GM19240 (cell line): ENCODE results near the gene ANKUB1.

Source experiments
- DNase-seq: peaks from one replicate; pipeline ENCODE4 v3.0.0; 2011; ENCODE audit warnings: low spot score; ENCODE audit not compliant: insufficient read length

The ANKUB1 gene

GRCh38 chr3:149764302-149764701 lies 28.1 kb downstream of the ANKUB1 start:
- DNase-seq, result no peak

- DNase-seq, result no peak
Measured at GRCh38 chr3:149763565-149764195, 28.7 kb downstream of the ANKUB1 start.

- DNase-seq, result no peak
Measured at GRCh38 chr3:149753717-149754116, 38.6 kb downstream of the ANKUB1 start.

GRCh38 chr3:149752788-149753136 lies 39.6 kb downstream of the ANKUB1 start:
- no peak for DNase-seq

- DNase-seq, result peak; percentile 61
Measured at GRCh38 chr3:149752051-149752787, 40.1 kb downstream of the ANKUB1 start, which contains the start of gene COMMD2. COMMD2 (minus strand) TSS chr3:149752489; CDS start chr3:149752444, 45 bp downstream.

GRCh38 chr3:149751551-149751950 lies 40.8 kb downstream of the ANKUB1 start:
- no peak for DNase-seq

- no peak for DNase-seq
Measured at GRCh38 chr3:149744606-149745005, 47.7 kb downstream of the ANKUB1 start.

- DNase-seq, result no peak
Measured at GRCh38 chr3:149744151-149744550, 48.2 kb downstream of the ANKUB1 start.

- no peak for DNase-seq
Measured at GRCh38 chr3:149739396-149739795, 53.0 kb downstream of the ANKUB1 start.

GRCh38 chr3:149738876-149739275 lies 53.5 kb downstream of the ANKUB1 start:
- DNase-seq, result no peak

GRCh38 chr3:149736953-149737205 lies 55.5 kb downstream of the ANKUB1 start:
- no peak for DNase-seq

GRCh38 chr3:149736175-149736952 lies 56.0 kb downstream of the ANKUB1 start:
- no peak for DNase-seq

- no peak for DNase-seq
Measured at GRCh38 chr3:149732234-149732633, 60.1 kb downstream of the ANKUB1 start.

- no peak for DNase-seq
Measured at GRCh38 chr3:149727656-149728055, 64.7 kb downstream of the ANKUB1 start.

GRCh38 chr3:149726716-149727407 lies 65.5 kb downstream of the ANKUB1 start:
- no peak for DNase-seq

GRCh38 chr3:149723781-149724180 lies 68.6 kb downstream of the ANKUB1 start:
- DNase-seq, result no peak

- no peak for DNase-seq
Measured at GRCh38 chr3:149720918-149721317, 71.4 kb downstream of the ANKUB1 start.

- no peak for DNase-seq
Measured at GRCh38 chr3:149717391-149718056, 74.8 kb downstream of the ANKUB1 start.

GRCh38 chr3:149716984-149717383 lies 75.4 kb downstream of the ANKUB1 start:
- no peak for DNase-seq

GRCh38 chr3:149715247-149715646 lies 77.1 kb downstream of the ANKUB1 start:
- no peak for DNase-seq
